Measurements from ENCODE around the gene HTT. TPM values are rescaled to one million over a fixed set of nuclear protein-coding genes. Genes with fewer than 3 reads are reported as not detected.

The HTT gene
- total and polyA plus RNA-seq, 4 experiments from 2014 or later: 0.57 to 67.7 (median 33.5) TPM

DNA sequence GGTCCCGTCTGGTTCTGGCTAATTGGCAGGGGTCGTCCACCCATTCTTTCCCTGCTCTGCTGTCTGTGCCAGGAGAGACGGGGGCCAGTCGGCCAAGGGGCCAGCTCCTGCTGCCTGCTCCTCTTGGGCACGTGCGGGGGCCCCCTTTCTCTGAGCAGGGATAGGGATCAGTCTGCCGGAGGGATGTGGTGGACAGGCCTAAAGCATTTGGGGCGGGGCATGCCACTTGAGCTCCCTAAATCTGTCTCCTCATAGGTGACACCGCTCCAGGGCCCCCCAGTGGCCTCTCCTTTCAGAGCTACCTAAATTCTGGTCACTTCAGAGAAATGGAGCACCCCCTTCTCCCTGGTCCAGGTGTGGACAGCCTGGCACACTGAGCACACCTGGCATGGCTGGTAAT lies 170.3 kb downstream of the HTT start:
- Histone ChIP-seq H3K27ac (ENCODE audit: low read depth, low read length) (no peak overlapping the region), H3K4me1 (ENCODE audit: insufficient read depth, low read length) (peaks cover 11% of the 10 kb centered on the region), H3K27me3 (ENCODE audit: insufficient read depth, low read length) (no peaks in the 10 kb centered on the region), H3K9me3 (ENCODE audit: control insufficient read depth in 1 of 2, low read length in 2 of 2) (no peaks in the 10 kb centered on the region), H3K36me3 (ENCODE audit: insufficient read depth, low read length) (peaks cover 5% of the 10 kb centered on the region), H3K4me3 (ENCODE audit: low read length in 2 of 2) (no peak overlapping the region)
- ChIA-PET POLR2A (ENCODE audit: partially characterized antibody) (no interaction called here), CTCF (ENCODE audit: partially characterized antibody) (interaction anchor here (1.0 to 2.3 kb wide), 4 partner anchors 45 to 52 kb away, joined by 3 to 13 read pairs (median 4); no protein-coding TSS in a partner anchor)
- no peak overlapping the region for H3K27ac Mint-ChIP-seq
- no peaks in the 10 kb centered on the region for H3K9me3 Mint-ChIP-seq
- intact Hi-C loops (cut with micrococcal nuclease): no loop called here
- no peak for DNase-seq
- peaks cover 12 to 18% of the 10 kb centered on the region in 2 donors for H3K36me3 Mint-ChIP-seq
- H3K4me3 Mint-ChIP-seq: no peak overlapping the region
- peaks cover 11 to 18% (median 15%) of the 10 kb centered on the region in 4 donors for H3K4me1 Mint-ChIP-seq
- no peaks in the 10 kb centered on the region for H3K27me3 Mint-ChIP-seq

GRCh38 chr4:3245676-3246075 lies 171.2 kb downstream of the HTT start:
- no peak overlapping the region for H3K4me3 Mint-ChIP-seq
- H3K4me1 Mint-ChIP-seq: peaks cover 11 to 18% (median 15%) of the 10 kb centered on the region in 4 donors
- POLR2A ChIA-PET (ENCODE audit: partially characterized antibody): no interaction called here

GRCh38 chr4:3246458-3247398 lies 172.2 kb downstream of the HTT start:
- H3K27ac Mint-ChIP-seq: peak overlapping the region in 1 of 7 donors; percentile 42
- intact Hi-C loops (cut with micrococcal nuclease): no loop called here

More at GRCh38 chr4:3245676-3246075, 171.2 kb downstream of the HTT start:
- Mint-ChIP-seq H3K9me3 (no peaks in the 10 kb centered on the region), H3K36me3 (peaks cover 10 to 15% of the 10 kb centered on the region in 2 donors), H3K27ac (no peak overlapping the region), H3K27me3 (no peaks in the 10 kb centered on the region)
- no peak for DNase-seq
- intact Hi-C loops (cut with micrococcal nuclease): no loop called here
- no peaks in the 10 kb centered on the region for H3K27me3 ChIP-seq (ENCODE audit: insufficient read depth, low read length)
- peaks cover 11% of the 10 kb centered on the region for H3K4me1 ChIP-seq (ENCODE audit: insufficient read depth, low read length)
- peaks cover 3% of the 10 kb centered on the region for H3K36me3 ChIP-seq (ENCODE audit: insufficient read depth, low read length)
- no peak overlapping the region for H3K4me3 ChIP-seq (ENCODE audit: low read length in 2 of 2)
- H3K9me3 ChIP-seq (ENCODE audit: control insufficient read depth in 1 of 2, low read length in 2 of 2): no peaks in the 10 kb centered on the region
- no peak overlapping the region for H3K27ac ChIP-seq (ENCODE audit: low read depth, low read length)
- CTCF ChIA-PET (ENCODE audit: partially characterized antibody): interaction anchor here (1.1 to 2.3 kb wide), 2 partner anchors 52 to 139 kb away, joined by 3 to 13 read pairs; no protein-coding TSS in a partner anchor

DNA sequence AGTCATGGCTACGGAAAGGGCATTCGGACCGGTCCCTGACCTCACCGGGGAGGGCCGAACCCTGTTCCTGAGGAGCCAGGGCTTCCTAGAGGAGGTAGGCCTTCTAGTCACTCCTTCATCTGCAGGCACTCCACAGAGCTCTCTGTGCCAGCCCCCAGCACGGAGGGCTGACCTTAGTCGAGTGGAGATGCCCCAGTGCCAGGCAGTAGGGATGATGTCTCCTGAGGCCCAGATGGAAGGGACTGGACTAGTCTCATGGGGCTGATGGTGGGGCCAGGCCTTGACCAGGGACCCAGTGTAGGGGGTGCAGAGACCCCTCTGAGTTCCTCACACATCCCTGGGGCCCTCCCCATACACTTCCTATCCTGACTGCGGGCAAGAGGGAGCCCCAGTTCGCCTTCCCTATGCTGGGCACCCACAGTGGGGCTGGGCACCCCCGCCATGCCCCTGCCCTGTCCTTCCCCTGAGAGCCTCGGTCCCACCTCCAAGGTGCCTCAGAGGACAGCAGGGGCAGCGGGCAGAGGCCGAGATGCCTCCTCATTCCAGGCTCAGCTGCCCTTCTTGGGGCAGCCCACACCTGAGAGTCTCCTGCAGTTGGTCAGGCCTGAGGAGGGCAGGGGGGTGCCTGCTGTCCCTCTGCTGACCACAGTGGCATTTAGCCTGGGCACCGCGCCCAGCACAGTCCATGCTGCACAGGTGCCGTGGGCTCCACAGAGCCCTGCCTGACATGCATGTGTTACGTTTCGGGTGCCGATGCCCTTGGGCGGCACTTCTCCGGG lies 173.1 kb downstream of the HTT start:
- no peak overlapping the region for H3K27ac Mint-ChIP-seq
- Histone ChIP-seq H3K4me1 (ENCODE audit: insufficient read depth, low read length) (peaks cover 7% of the 10 kb centered on the region), H3K27ac (ENCODE audit: low read depth, low read length) (no peak overlapping the region), H3K36me3 (ENCODE audit: insufficient read depth, low read length) (no peaks in the 10 kb centered on the region), H3K27me3 (ENCODE audit: insufficient read depth, low read length) (no peaks in the 10 kb centered on the region), H3K9me3 (ENCODE audit: control insufficient read depth in 1 of 2, low read length in 2 of 2) (no peaks in the 10 kb centered on the region), H3K4me3 (ENCODE audit: low read length in 2 of 2) (no peak overlapping the region)
- POLR2A ChIA-PET (ENCODE audit: partially characterized antibody): no interaction called here
- H3K36me3 Mint-ChIP-seq: peaks cover 0 to 2% of the 10 kb centered on the region in 2 donors
- intact Hi-C loops (cut with micrococcal nuclease): no loop called here
- no peaks in the 10 kb centered on the region for H3K27me3 Mint-ChIP-seq
- no peaks in the 10 kb centered on the region for H3K9me3 Mint-ChIP-seq
- no peak overlapping the region for H3K4me3 Mint-ChIP-seq
- peaks cover 6 to 12% (median 10%) of the 10 kb centered on the region in 4 donors for H3K4me1 Mint-ChIP-seq
- CTCF ChIA-PET (ENCODE audit: partially characterized antibody): no interaction called here
- DNase-seq: no peak

More at GRCh38 chr4:3246458-3247398, 172.2 kb downstream of the HTT start:
- Mint-ChIP-seq H3K36me3 (peaks cover 0 to 10% of the 10 kb centered on the region in 2 donors), H3K27me3 (no peaks in the 10 kb centered on the region), H3K4me1 (peaks cover 11 to 18% (median 15%) of the 10 kb centered on the region in 4 donors), H3K4me3 (no peak overlapping the region), H3K9me3 (no peaks in the 10 kb centered on the region)
- Histone ChIP-seq H3K27ac (ENCODE audit: low read depth, low read length) (no peak overlapping the region), H3K36me3 (ENCODE audit: insufficient read depth, low read length) (no peaks in the 10 kb centered on the region), H3K27me3 (ENCODE audit: insufficient read depth, low read length) (no peaks in the 10 kb centered on the region), H3K4me3 (ENCODE audit: low read length in 2 of 2) (no peak overlapping the region), H3K9me3 (ENCODE audit: control insufficient read depth in 1 of 2, low read length in 2 of 2) (no peaks in the 10 kb centered on the region), H3K4me1 (ENCODE audit: insufficient read depth, low read length) (peaks cover 11% of the 10 kb centered on the region)
- CTCF ChIA-PET (ENCODE audit: partially characterized antibody): interaction anchor here (1.1 kb wide), 1 partner anchor 140 kb away, joined by 3 read pairs; no protein-coding TSS in a partner anchor
- POLR2A ChIA-PET (ENCODE audit: partially characterized antibody): no interaction called here
- DNase-seq: no peak

DNA sequence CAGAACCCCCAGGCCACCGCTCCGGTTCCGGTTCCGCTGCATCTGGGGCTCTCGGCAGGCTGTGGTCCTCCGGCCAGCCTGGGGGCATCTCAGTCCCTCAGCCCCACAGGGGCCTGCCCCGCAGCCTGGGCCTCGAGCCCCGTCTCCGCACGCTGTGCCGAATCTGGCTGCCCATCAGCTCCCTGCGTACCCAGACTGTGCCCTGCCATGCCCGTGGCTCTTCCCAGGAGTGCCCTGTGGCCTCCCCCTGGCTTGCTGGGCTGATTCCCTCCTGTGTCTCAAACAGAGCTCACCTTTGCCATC lies 173.6 kb downstream of the HTT start:
- no peaks in the 10 kb centered on the region for H3K9me3 Mint-ChIP-seq
- ChIA-PET POLR2A (ENCODE audit: partially characterized antibody) (no interaction called here), CTCF (ENCODE audit: partially characterized antibody) (no interaction called here)
- H3K4me3 Mint-ChIP-seq: no peak overlapping the region
- intact Hi-C loops (cut with micrococcal nuclease): no loop called here
- H3K27ac Mint-ChIP-seq: no peak overlapping the region
- no peaks in the 10 kb centered on the region for H3K9me3 ChIP-seq (ENCODE audit: control insufficient read depth in 1 of 2, low read length in 2 of 2)
- H3K36me3 ChIP-seq (ENCODE audit: insufficient read depth, low read length): no peaks in the 10 kb centered on the region
- peaks cover under 1 to 6% (median 4%) of the 10 kb centered on the region in 4 donors for H3K4me1 Mint-ChIP-seq
- H3K36me3 Mint-ChIP-seq: no peaks in the 10 kb centered on the region
- no peaks in the 10 kb centered on the region for H3K27me3 ChIP-seq (ENCODE audit: insufficient read depth, low read length)
- peaks cover 2% of the 10 kb centered on the region for H3K4me1 ChIP-seq (ENCODE audit: insufficient read depth, low read length)
- H3K27me3 Mint-ChIP-seq: no peaks in the 10 kb centered on the region
- DNase-seq: no peak
- H3K4me3 ChIP-seq (ENCODE audit: low read length in 2 of 2): no peak overlapping the region
- no peak overlapping the region for H3K27ac ChIP-seq (ENCODE audit: low read depth, low read length)

- no peaks in the 10 kb centered on the region for H3K4me1 Mint-ChIP-seq
Measured at GRCh38 chr4:3248811-3249661, 174.6 kb downstream of the HTT start, which contains the start of gene MSANTD1. MSANTD1 (plus strand) TSS chr4:3249159; CDS start chr4:3249223, 64 bp downstream.

More at GRCh38 chr4:3248811-3249661, 174.6 kb downstream of the HTT start, which contains the start of gene MSANTD1:
- POLR2A ChIA-PET (ENCODE audit: partially characterized antibody): no interaction called here
- Mint-ChIP-seq H3K4me3 (no peak within 1 kb of the TSS), H3K36me3 (no peaks in the 10 kb centered on the region), H3K9me3 (no peaks in the 10 kb centered on the region), H3K27ac (peak within 1 kb of the TSS in 1 of 7 donors; percentile 60), H3K27me3 (no peaks in the 10 kb centered on the region)
- intact Hi-C loops (cut with micrococcal nuclease): no loop called here
- Histone ChIP-seq H3K4me1 (ENCODE audit: insufficient read depth, low read length) (no peaks in the 10 kb centered on the region), H3K9me3 (ENCODE audit: control insufficient read depth in 1 of 2, low read length in 2 of 2) (no peaks in the 10 kb centered on the region), H3K4me3 (ENCODE audit: low read length in 2 of 2) (no peak within 1 kb of the TSS), H3K36me3 (ENCODE audit: insufficient read depth, low read length) (no peaks in the 10 kb centered on the region), H3K27ac (ENCODE audit: low read depth, low read length) (no peak within 1 kb of the TSS), H3K27me3 (ENCODE audit: insufficient read depth, low read length) (no peaks in the 10 kb centered on the region)
- CTCF ChIA-PET (ENCODE audit: partially characterized antibody): no interaction called here
- no peak for DNase-seq

Data from CD4-positive, alpha-beta memory T cell (primary cell).